GM23338 (cell line): ENCODE measurements around the gene DNAH10. TPM values are rescaled to one million over a fixed set of nuclear protein-coding genes. Genes with fewer than 3 reads are reported as not detected.

Source experiments
- ATAC-seq: fragments of 200-7000 bp; cut with Tn5 transposase; 3 replicates; pipeline ENCODE4 v1.9.1; 2020
- DNase-seq: peaks from one replicate; pipeline ENCODE4 v3.0.0-alpha.2; 2015; ENCODE audit warnings: low spot score
- H2AFZ ChIP-seq: fragments of 200-600 bp; sonication (generic); 2 replicates; pipeline ENCODE4 v1.8.0; 2016; ENCODE audit warnings: antibody characterized with exemption, mild to moderate bottlenecking, moderate library complexity
- H3F3A ChIP-seq: fragments of 200-600 bp; sonication (generic); replicated peaks from 2 replicates; pipeline ENCODE4 v1.8.0; 2017; ENCODE audit warnings: antibody characterized with exemption, mixed run types, low read depth
- H3K27ac ChIP-seq: fragments of 200-600 bp; sonication (generic); 2 replicates; pipeline ENCODE4 v1.6.1; 2016; ENCODE audit warnings: low read depth
- H3K27me3 ChIP-seq: fragments of 200-600 bp; sonication (generic); 2 replicates; pipeline ENCODE4 v1.8.0; 2016; ENCODE audit warnings: mild to moderate bottlenecking, mixed run types, moderate library complexity; ENCODE audit not compliant: insufficient read depth
- H3K36me3 ChIP-seq: fragments of 200-600 bp; sonication (generic); 2 replicates; pipeline ENCODE4 v1.8.0; 2016; ENCODE audit warnings: mild to moderate bottlenecking; ENCODE audit not compliant: insufficient read depth
- H3K4me1 ChIP-seq: fragments of 200-600 bp; sonication (generic); 2 replicates; pipeline ENCODE4 v1.8.0; 2016; ENCODE audit warnings: mild to moderate bottlenecking, moderate library complexity; ENCODE audit not compliant: insufficient read depth
- H3K4me2 ChIP-seq: fragments of 200-600 bp; sonication (generic); 2 replicates; pipeline ENCODE4 v1.7.1; 2017; ENCODE audit warnings: mixed run types
- H3K4me3 ChIP-seq: fragments of 200-600 bp; sonication (generic); 2 replicates; pipeline ENCODE4 v1.6.1; 2016; ENCODE audit warnings: mixed run types
- H3K79me2 ChIP-seq: fragments of 200-600 bp; sonication (generic); replicated peaks from 2 replicates; pipeline ENCODE4 v1.8.0; 2017; ENCODE audit warnings: mild to moderate bottlenecking; ENCODE audit not compliant: insufficient read depth
- H3K9me2 ChIP-seq: fragments of 200-600 bp; sonication (generic); 2 replicates; pipeline ENCODE4 v1.8.0; 2017; ENCODE audit not compliant: insufficient read depth
- H4K20me1 ChIP-seq: fragments of 200-600 bp; sonication (generic); replicated peaks from 2 replicates; pipeline ENCODE4 v1.8.0; 2017; ENCODE audit warnings: mild to moderate bottlenecking; ENCODE audit not compliant: insufficient read depth
- H3K27ac Mint-ChIP-seq: 2 replicates; pipeline ENCODE4 v1.8.0; 2020; ENCODE audit warnings: inconsistent platforms, mild to moderate bottlenecking, moderate library complexity, mixed read lengths
- H3K27me3 Mint-ChIP-seq: 3 replicates; pipeline ENCODE4 v1.8.0; 2022; ENCODE audit warnings: low read depth, mild to moderate bottlenecking, moderate library complexity, mixed read lengths, inconsistent platforms; ENCODE audit not compliant: insufficient read depth, poor library complexity
- H3K36me3 Mint-ChIP-seq: 3 replicates; pipeline ENCODE4 v1.8.0; 2021; ENCODE audit warnings: low read depth, mild to moderate bottlenecking, inconsistent platforms, moderate library complexity, mixed read lengths
- H3K4me1 Mint-ChIP-seq: 3 replicates; pipeline ENCODE4 v1.8.0; 2020; ENCODE audit warnings: mild to moderate bottlenecking, inconsistent platforms, mixed read lengths
- H3K4me3 Mint-ChIP-seq: 3 replicates; pipeline ENCODE4 v1.8.0; 2021; ENCODE audit warnings: moderate library complexity, mild to moderate bottlenecking, inconsistent platforms, mixed read lengths
- H3K9me3 Mint-ChIP-seq: 3 replicates; pipeline ENCODE4 v1.8.0; 2020; ENCODE audit warnings: moderate library complexity, mild to moderate bottlenecking, inconsistent platforms, mixed read lengths
- CREB1 ChIP-seq: fragments of 250-450 bp; sonication (Bioruptor Pico); IDR thresholded peaks from 2 replicates; pipeline ENCODE4 v1.5.0; 2020; ENCODE audit warnings: low read depth, mild to moderate bottlenecking, moderate library complexity
- ETS1 ChIP-seq: IDR thresholded peaks from 2 replicates; pipeline ENCODE4 v1.6.1; 2016; ENCODE audit warnings: antibody characterized with exemption
- EZH2 ChIP-seq: fragments of 200-600 bp; sonication (generic); IDR thresholded peaks from one replicate; pipeline ENCODE4 v1.8.0; 2017; ENCODE audit warnings: antibody characterized with exemption, mild to moderate bottlenecking, low read depth; ENCODE audit not compliant: unreplicated experiment
- EZH2phosphoT487 ChIP-seq: fragments of 200-600 bp; sonication (generic); IDR thresholded peaks from one replicate; pipeline ENCODE4 v1.8.1; 2018; ENCODE audit warnings: antibody characterized with exemption; ENCODE audit not compliant: unreplicated experiment
- POLR2AphosphoS5 ChIP-seq: IDR thresholded peaks from 2 replicates; pipeline ENCODE4 v1.6.1; 2016; ENCODE audit warnings: antibody characterized with exemption, low read depth
- REST ChIP-seq: IDR thresholded peaks from one replicate; pipeline ENCODE4 v1.6.1; 2018; ENCODE audit warnings: antibody characterized with exemption; ENCODE audit not compliant: unreplicated experiment
- STAT1 ChIP-seq: IDR thresholded peaks from one replicate; pipeline ENCODE4 v1.6.1; 2016; ENCODE audit warnings: antibody characterized with exemption; ENCODE audit not compliant: unreplicated experiment
- ZNF114 ChIP-seq: fragments of 250-450 bp; sonication (Bioruptor Pico); IDR thresholded peaks from 2 replicates; pipeline ENCODE4 v1.5.0; 2020; ENCODE audit warnings: mild to moderate bottlenecking, moderate library complexity
- ZNF462 ChIP-seq: fragments of 250-450 bp; sonication (Bioruptor Pico); IDR thresholded peaks from 2 replicates; pipeline ENCODE4 v1.5.0; 2020; ENCODE audit warnings: mild to moderate bottlenecking, moderate library complexity
- polyA plus RNA-seq: library from polyadenylated mRNA; unstranded; fragments of >200 nt; fragmentation: Nextera tagmentation; extraction: Ambion mirVana; gene quantifications from 2 replicates; pipeline ENCODE4 v1.2.1, GENCODE V29; 2016
- total RNA-seq: library from RNA; depleted of rRNA; stranded (reverse); fragments of >200 nt; shearing (Covaris generic); gene quantifications from 2 replicates; pipeline ENCODE4 v1.2.3, GENCODE V29; 2014

DNAH10 gene
- total and polyA plus RNA-seq, 2 experiments from 2014 or later, result 0.03 TPM

- no peak for TF ChIP-seq REST
- TF ChIP-seq ETS1, result no peak
- TF ChIP-seq EZH2, result no peak
- no peak for TF ChIP-seq POLR2AphosphoS5
- TF ChIP-seq ZNF114, result no peak
- no peak for TF ChIP-seq STAT1
- TF ChIP-seq CREB1, result no peak
- TF ChIP-seq EZH2phosphoT487, result no peak
Measured at GRCh38 chr12:123882161-123882705, 120.1 kb downstream of the DNAH10 start (continued).

GRCh38 chr12:123886258-123886657 is 124.2 kb downstream of the DNAH10 start:
- Histone ChIP-seq H4K20me1 (no peaks in the 10 kb centered on the region), H3K79me2 (no peaks in the 10 kb centered on the region), H3K4me2 (no peak overlapping the region), H3F3A (no peaks in the 10 kb centered on the region), H3K9me2 (no peaks in the 10 kb centered on the region), H3K27ac (no peak overlapping the region), H2AFZ (no peak overlapping the region), H3K4me3 (no peak overlapping the region), H3K4me1 (no peaks in the 10 kb centered on the region), H3K27me3 (no peaks in the 10 kb centered on the region), H3K36me3 (no peaks in the 10 kb centered on the region)
- Mint-ChIP-seq H3K4me3 (no peak overlapping the region), H3K36me3 (no peaks in the 10 kb centered on the region), H3K27ac (no peak overlapping the region), H3K9me3 (no peaks in the 10 kb centered on the region), H3K4me1 (peaks cover 8% of the 10 kb centered on the region), H3K27me3 (peaks cover 5% of the 10 kb centered on the region)
- no peak for ATAC-seq
- TF ChIP-seq ETS1, result no peak
- no peak for TF ChIP-seq REST
- no peak for TF ChIP-seq ZNF462 (CRISPR knock-in tag)
- no peak for TF ChIP-seq STAT1
- TF ChIP-seq POLR2AphosphoS5, result no peak
- no peak for DNase-seq
